Body of pancreas (tissue), 4 donors: Measurements from ENCODE around the gene DPP7. TPM values are rescaled to one million over a fixed set of nuclear protein-coding genes. Genes with fewer than 3 reads are reported as not detected.
A peak's percentile ranks its signal among the peaks of the same experiment; 100 is the strongest.

Experiments
- ATAC-seq: fragments of 150-250 bp; one replicate; pipeline ENCODE4 v1.9.1; 2016
- DNase-seq, 4 donors: peaks; one replicate each; pipeline ENCODE4 v3.0.0-alpha.2; 2019
- H3K27ac ChIP-seq, 4 donors: fragments of 200-600 bp; sonication (generic); 1 replicate in 3 of 4; 2 replicates in 1 of 4; pipeline versions ENCODE4 v1.5.1 to v1.6.1; 2016 to 2019; ENCODE audit warnings: mild to moderate bottlenecking in 1 of 4, mixed read lengths in 1 of 4, moderate library complexity in 1 of 4
- H3K27me3 ChIP-seq, 2 donors: fragments of 200-600 bp; sonication (generic); one replicate each; pipeline ENCODE4 v1.6.0; 2016; ENCODE audit warnings: mild to moderate bottlenecking in 1 of 2
- H3K36me3 ChIP-seq, 2 donors: fragments of 200-600 bp; sonication (generic); replicated peaks in 1 of 2; 2 replicates each; pipeline ENCODE4 v1.5.1; 2016; ENCODE audit warnings: low read depth in 2 of 2; ENCODE audit not compliant: insufficient read depth in 1 of 2
- H3K4me1 ChIP-seq: fragments of 200-600 bp; sonication (generic); one replicate; pipeline ENCODE4 v1.6.0; 2016
- H3K4me3 ChIP-seq, 2 donors: fragments of 200-600 bp; sonication (generic); 1 replicate in 1 of 2; 2 replicates in 1 of 2; pipeline ENCODE4 v1.5.1; 2016 to 2019
- H3K9me3 ChIP-seq, 3 donors: fragments of 200-600 bp; sonication (generic); 1 replicate in 2 of 3; 2 replicates in 1 of 3; pipeline ENCODE4 v1.5.1; 2016
- CTCF ChIP-seq, 7 experiments: fragments of 450-650 bp in 4 of 7; fragments of 200-600 bp in 3 of 7; sonication (generic) in 3 of 7; IDR thresholded peaks; one replicate each; pipeline ENCODE4 v1.5.1; 2016 to 2019; ENCODE audit warnings: antibody characterized with exemption in 7 of 7
- POLR2A ChIP-seq, 3 donors: fragments of 450-650 bp; IDR thresholded peaks; one replicate each; pipeline ENCODE4 v1.6.1; 2016; ENCODE audit warnings: antibody characterized with exemption in 3 of 3, mild to moderate bottlenecking in 2 of 3
- WGBS, 2 donors: methylation state at CpG; one replicate each; pipeline ENCODE4 v1.1.5; 2017; 5-methylcytosine and 5-hydroxymethylcytosine counted together
- intact Hi-C: fragments of 100-400 bp; cut with DNase I; formaldehyde crosslinking; loops from one replicate; pipeline ENCODE4 v1.15.1; 2023
- total RNA-seq, 2 donors: library from RNA; depleted of rRNA; stranded (reverse); fragments of >200 nt; gene quantifications; one replicate each; pipeline ENCODE4 v1.1.0, GENCODE V29; 2016

Gene DPP7
- total RNA-seq, 2 donors from 2014 or later, result 137 to 171 TPM

GRCh38 chr9:137140151-137141012, 25.8 kb upstream of the DPP7 start:
- H3K27ac ChIP-seq, result no peak overlapping the region
- TF ChIP-seq POLR2A (IDR thresholded peaks at IDR 0.05), result no peak
- TF ChIP-seq CTCF (IDR thresholded peaks at IDR 0.05), result no peak
- DNase-seq (no peak), ATAC-seq (no peak)
- no peak overlapping the region for H3K4me3 ChIP-seq
- no peaks in the 10 kb centered on the region for H3K36me3 ChIP-seq
- WGBS, 2 donors, result 53 to 65% methylated on average over 15 to 26 of the region's 26 CpGs
- H3K4me1 ChIP-seq, result peaks cover 8% of the 10 kb centered on the region
- intact Hi-C loops, result no loop called here
- H3K9me3 ChIP-seq, result no peaks in the 10 kb centered on the region
- H3K27me3 ChIP-seq, result peaks cover 0 to 27% of the 10 kb centered on the region in 2 donors

GRCh38 chr9:137139468-137140150, 25.1 kb upstream of the DPP7 start:
- Histone ChIP-seq H3K27ac (no peak overlapping the region), H3K9me3 (no peaks in the 10 kb centered on the region), H3K27me3 (peaks cover 0 to 27% of the 10 kb centered on the region in 2 donors), H3K4me1 (peaks cover 8% of the 10 kb centered on the region), H3K36me3 (no peaks in the 10 kb centered on the region), H3K4me3 (no peak overlapping the region)
- TF ChIP-seq CTCF (IDR thresholded peaks at IDR 0.05), result no peak
- TF ChIP-seq POLR2A (IDR thresholded peaks at IDR 0.05), result no peak
- WGBS, 2 donors, result 34 to 56% methylated on average over 15 to 34 of the region's 37 CpGs
- intact Hi-C loops, result no loop called here
- ATAC-seq, result no peak
- DNase-seq, result no peak

GRCh38 chr9:137138722-137139467, 24.4 kb upstream of the DPP7 start, which contains the start of gene GRIN1:
Gene GRIN1, plus strand, starts transcription at chr9:137139154. Its CDS starts 333 bp downstream, at chr9:137139487.
- H3K27me3 ChIP-seq, result peaks cover 0 to 27% of the 10 kb centered on the region in 2 donors
- DNase-seq (peak in 3 of 4 donors; percentile 49 to 64 (median 54)), ATAC-seq (peak; percentile 84)
- H3K27ac ChIP-seq, result no peak within 1 kb of the TSS
- TF ChIP-seq POLR2A (IDR thresholded peaks at IDR 0.05) (no peak), CTCF (IDR thresholded peaks at IDR 0.05) (no peak)
- 5% methylated on average over 80 of the region's 104 CpGs; no CpG with 5 or more reads in 1 of the 2 donors for WGBS, 2 donors
- intact Hi-C loops, result no loop called here
- no peaks in the 10 kb centered on the region for H3K36me3 ChIP-seq
- no peak within 1 kb of the TSS for H3K4me3 ChIP-seq
- H3K4me1 ChIP-seq, result peaks cover 8% of the 10 kb centered on the region
- no peaks in the 10 kb centered on the region for H3K9me3 ChIP-seq

- Histone ChIP-seq H3K4me1 (peaks cover 8% of the 10 kb centered on the region), H3K9me3 (no peaks in the 10 kb centered on the region), H3K4me3 (no peak overlapping the region), H3K27ac (no peak overlapping the region), H3K27me3 (peaks cover 0 to 27% of the 10 kb centered on the region in 2 donors), H3K36me3 (no peaks in the 10 kb centered on the region)
- TF ChIP-seq POLR2A (IDR thresholded peaks at IDR 0.05) (no peak), CTCF (IDR thresholded peaks at IDR 0.05) (no peak)
- 6 to 10% methylated on average over 18 to 25 of the region's 25 CpGs for WGBS, 2 donors
- intact Hi-C loops, result no loop called here
- ATAC-seq (no peak), DNase-seq (no peak)
Observed at GRCh38 chr9:137138058-137138721, 23.7 kb upstream of the DPP7 start.
